A549 (cell line): ENCODE measurements around the gene FEZF1.

Experiments used
- CEBPB ChIP-seq, 2 experiments: fragments of >200 bp in 1 of 2; sonication (Bioruptor Twin) in 1 of 2; formaldehyde crosslinking in 1 of 2; IDR thresholded peaks; 2 replicates each; pipeline ENCODE4 v1.6.1; 2012 to 2016
- CTCF ChIP-seq: fragments of >200 bp; sonication (Bioruptor Twin); formaldehyde crosslinking; IDR thresholded peaks from 3 replicates; pipeline ENCODE4 v1.5.1; 2016
- ESRRA ChIP-seq: fragments of 150-350 bp; IDR thresholded peaks from 2 replicates; pipeline ENCODE4 v1.6.1; 2014; ENCODE audit warnings: mild to moderate bottlenecking, low read length, borderline replicate concordance
- KDM5A ChIP-seq: fragments of 200-600 bp; sonication (generic); IDR thresholded peaks from 2 replicates; pipeline ENCODE4 v1.6.1; 2016; ENCODE audit warnings: antibody characterized with exemption, mild to moderate bottlenecking
- MAFK ChIP-seq: fragments of 450-650 bp; IDR thresholded peaks from 2 replicates; pipeline ENCODE4 v1.6.1; 2014; ENCODE audit not compliant: partially characterized antibody
- POLR2A ChIP-seq: IDR thresholded peaks from 2 replicates; pipeline ENCODE4 v1.6.1; 2012; ENCODE audit warnings: mild to moderate bottlenecking, low read length
- TF ChIP-seq, protein P1 (sequence below): fragments of >200 bp; sonication (Bioruptor Twin); formaldehyde crosslinking; IDR thresholded peaks from 3 replicates; pipeline ENCODE4 v1.6.1; 2016

GRCh38 chr7:122304996-122305421 is 459 bp upstream of the FEZF1 start:
- TF ChIP-seq CEBPB (IDR thresholded peaks at IDR 0.05) = no peak
- no peak for TF ChIP-seq CTCF
- TF ChIP-seq KDM5A = no peak
- TF ChIP-seq POLR2A = no peak
- TF ChIP-seq, protein P1, sequence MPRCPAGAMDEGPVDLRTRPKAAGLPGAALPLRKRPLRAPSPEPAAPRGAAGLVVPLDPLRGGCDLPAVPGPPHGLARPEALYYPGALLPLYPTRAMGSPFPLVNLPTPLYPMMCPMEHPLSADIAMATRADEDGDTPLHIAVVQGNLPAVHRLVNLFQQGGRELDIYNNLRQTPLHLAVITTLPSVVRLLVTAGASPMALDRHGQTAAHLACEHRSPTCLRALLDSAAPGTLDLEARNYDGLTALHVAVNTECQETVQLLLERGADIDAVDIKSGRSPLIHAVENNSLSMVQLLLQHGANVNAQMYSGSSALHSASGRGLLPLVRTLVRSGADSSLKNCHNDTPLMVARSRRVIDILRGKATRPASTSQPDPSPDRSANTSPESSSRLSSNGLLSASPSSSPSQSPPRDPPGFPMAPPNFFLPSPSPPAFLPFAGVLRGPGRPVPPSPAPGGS = no peak
- no peak for TF ChIP-seq MAFK
- no peak for TF ChIP-seq ESRRA
